HG03139 (cell line): ENCODE measurements around the gene GABRB3.

Source experiments
- ATAC-seq: cut with Tn5 transposase; IDR thresholded peaks from one replicate; pipeline ENCODE4 v1.9.1; 2021; ENCODE audit not compliant: unreplicated experiment

Gene GABRB3

GRCh38 chr15:26632500-26632899 is 140.4 kb downstream of the GABRB3 start:
- ATAC-seq = no peak

DNA sequence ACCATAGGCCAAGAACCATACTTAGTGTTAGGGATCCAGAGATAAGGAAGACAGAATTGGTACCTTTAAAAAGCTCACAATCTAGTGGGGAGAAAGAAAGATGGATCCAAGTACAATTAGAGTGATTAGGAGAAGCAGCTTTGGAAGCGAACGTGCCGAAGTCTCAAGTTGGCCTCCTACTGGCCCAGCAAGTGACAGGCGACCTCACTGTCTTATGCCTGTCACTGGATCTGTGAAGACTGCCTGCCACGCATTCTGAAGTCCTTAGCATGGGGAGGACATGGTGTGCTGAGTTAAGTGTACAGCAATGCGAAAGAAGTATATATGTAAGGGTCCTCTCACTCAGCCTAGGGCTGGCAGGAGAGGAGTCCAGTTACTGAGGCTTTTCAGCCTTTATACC is 141.0 kb downstream of the GABRB3 start:
- ATAC-seq = no peak

DNA sequence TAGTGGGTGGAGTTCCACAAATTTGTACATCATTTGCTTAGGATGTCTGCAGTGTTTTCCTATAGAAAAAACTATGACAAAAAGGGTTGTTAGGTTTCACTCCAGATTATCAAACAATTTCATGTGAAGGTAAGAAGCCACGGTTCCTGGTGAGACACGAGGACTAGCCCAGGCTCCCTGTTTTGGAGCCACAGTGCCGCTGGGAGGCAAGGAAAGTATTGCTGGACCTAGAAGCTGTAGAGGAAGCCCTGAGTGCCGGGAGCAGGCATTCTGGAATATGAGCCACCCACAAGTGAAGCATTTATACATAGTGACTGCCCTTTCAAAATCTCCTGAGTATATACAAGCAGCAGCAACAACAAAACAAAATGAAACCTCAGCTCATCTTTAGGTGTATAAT is 142.0 kb downstream of the GABRB3 start:
- no peak for ATAC-seq

GRCh38 chr15:26628879-26629529 is 143.9 kb downstream of the GABRB3 start:
- ATAC-seq = no peak

DNA sequence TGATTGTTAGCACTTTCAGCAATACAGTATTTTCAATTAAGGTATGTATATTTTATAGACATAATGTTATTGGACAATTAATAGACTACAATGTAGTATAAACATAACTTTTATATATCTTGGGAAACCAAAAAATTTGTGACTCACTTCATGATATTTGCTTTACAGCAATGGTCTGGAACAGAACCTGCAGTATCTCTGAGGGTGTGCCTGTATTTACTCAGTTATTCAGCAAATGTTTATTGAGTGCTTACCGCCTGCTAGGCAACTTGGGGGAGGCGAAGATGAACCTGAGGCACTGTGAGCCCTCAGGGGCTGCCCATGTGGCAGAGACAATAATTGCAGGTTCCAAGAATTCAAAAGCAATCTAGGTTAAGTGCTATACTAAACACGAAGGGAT is 144.8 kb downstream of the GABRB3 start:
- ATAC-seq = no peak

DNA sequence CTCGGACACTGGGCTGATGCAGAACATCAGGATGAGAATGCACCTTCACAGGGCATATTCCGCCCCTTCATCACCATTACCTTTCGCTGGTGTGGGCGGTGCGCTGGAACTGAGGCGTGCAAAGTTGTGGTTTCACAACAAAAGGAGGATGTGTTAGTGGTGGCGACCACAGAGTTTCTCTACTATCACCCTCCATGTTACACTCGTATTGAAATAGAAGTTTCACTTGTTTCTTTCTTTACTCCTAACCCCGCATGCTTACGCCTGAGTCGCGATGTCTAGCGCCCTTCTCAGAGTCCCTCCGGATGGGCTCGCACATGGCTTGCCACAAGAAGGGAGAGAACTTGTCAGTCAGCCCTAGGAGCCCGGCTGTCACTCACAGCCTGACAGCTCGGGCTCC is 148.7 kb downstream of the GABRB3 start:
- ATAC-seq = no peak

DNA sequence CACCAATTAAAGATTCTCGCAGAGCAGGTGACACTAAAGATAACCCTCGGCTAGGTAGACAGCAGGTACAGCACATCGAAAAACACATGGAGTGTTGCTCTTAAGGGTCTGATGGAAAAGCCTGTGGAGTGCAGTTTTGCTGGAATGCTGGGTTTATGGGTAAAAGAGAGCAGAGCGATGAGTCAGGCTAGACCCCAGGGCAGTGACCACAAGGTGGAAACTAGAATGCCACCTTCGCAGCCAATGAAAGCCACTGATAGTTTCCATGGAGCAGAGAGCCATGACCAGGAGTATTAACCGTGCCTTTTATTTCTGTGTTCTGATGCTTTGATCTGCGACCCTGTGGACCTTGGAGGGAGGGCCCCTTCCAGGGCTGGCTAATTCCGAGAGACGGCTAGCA is 149.8 kb downstream of the GABRB3 start:
- ATAC-seq = no peak

- no peak for ATAC-seq
These were observed 151.1 kb downstream of the GABRB3 start for GRCh38 chr15:26621816-26622215.

GRCh38 chr15:26620528-26621458 is 152.1 kb downstream of the GABRB3 start:
- no peak for ATAC-seq

- ATAC-seq = no peak
These were observed 157.0 kb downstream of the GABRB3 start for GRCh38 chr15:26615927-26616302.

- no peak for ATAC-seq
These were observed 157.5 kb downstream of the GABRB3 start for GRCh38 chr15:26615188-26615926.

- ATAC-seq = no peak
These were observed 158.1 kb downstream of the GABRB3 start for GRCh38 chr15:26614734-26615133.

DNA sequence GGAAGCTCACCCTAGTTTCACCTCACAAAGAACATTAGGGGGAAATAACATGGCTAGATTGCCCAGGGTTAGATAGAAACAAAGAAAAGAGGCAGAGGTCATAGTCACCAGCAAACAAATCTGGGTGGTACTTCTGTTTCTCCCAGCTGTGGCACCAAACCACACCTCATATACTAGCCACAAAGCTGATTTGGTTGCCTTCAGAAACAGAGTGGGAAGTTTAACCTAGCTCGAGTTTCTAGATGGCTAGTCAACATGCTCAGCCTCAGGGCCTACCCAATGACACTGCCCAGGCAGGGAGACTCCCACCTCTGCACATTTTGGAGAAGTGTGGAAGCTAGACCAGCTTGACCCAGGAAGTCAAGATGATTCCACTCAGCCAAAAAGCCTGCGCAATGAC is 174.2 kb downstream of the GABRB3 start:
- ATAC-seq = no peak

GRCh38 chr15:26595611-26596010 is 177.3 kb downstream of the GABRB3 start:
- no peak for ATAC-seq

- no peak for ATAC-seq
These were observed 182.2 kb downstream of the GABRB3 start for GRCh38 chr15:26590676-26591075.

GRCh38 chr15:26582840-26583239 is 190.0 kb downstream of the GABRB3 start:
- ATAC-seq = no peak

DNA sequence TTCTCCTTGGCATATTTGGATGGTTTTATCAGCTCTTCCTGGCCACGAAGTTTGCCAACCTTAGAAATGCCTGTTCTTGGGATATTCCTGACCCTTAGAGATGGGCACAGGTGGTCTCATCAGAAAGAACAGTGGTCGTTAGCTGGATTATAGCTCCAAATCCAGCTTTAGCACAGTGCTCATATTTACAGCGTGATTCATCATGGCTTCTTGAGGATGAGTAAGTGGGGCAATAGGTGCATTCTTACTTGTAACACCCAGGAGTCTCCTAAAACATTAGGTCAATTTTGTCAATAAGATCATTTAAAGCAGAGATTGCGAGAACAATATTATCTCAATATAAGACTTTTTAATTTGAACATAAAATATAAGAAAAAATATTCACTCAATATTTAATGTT is 191.9 kb downstream of the GABRB3 start:
- ATAC-seq = no peak

DNA sequence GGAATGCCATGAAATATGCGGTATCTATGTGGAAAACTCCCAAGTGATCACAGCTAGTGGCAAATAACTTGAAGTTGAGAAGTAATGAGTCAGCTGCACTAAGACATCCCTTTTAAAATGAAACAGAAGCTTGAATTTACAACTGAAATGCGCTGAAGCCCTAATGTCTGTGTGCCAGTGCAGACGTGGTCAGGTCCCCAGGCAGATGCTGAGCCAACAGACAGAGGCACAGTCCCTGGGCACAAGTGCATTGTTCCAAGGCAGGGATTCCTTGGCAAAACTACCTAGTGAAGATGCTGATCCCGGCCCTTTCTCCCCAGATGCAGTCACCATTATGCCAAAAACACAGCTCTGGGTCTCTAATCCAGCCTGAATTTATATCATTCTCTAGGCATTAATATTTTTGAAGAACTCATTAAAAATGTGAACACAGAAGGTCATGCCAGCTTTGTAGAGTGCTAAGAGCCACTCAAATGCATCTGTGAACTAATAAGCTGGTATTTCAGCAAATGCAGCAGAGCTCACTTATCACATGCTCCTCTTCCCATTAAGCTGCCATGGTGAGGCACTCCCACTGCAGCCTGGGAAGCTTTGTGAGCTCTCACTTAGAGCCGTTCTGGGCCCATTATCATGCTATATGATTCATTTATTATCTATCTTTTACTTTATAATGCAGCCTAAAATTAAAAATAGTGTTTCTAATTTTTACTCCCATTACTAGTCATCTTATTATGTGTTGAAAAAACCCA is 200.1 kb downstream of the GABRB3 start:
- ATAC-seq = no peak

DNA sequence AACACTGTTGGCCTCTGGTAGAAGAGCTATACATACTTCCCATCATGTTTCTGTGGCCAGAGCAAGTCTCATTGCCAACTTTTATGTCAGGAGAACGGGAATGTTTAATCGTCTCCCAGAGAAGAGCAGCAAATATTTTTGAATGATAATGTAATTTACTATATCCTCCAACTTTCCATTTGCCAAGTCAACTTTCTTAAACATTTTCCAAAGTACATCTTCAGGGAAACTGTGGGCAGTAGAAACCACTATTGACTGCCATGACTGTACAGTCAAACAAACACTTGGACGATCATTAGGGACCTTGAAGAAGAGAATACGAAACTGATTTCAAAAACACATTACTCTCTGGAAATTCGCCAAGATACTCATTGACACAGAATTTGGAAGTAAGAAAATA is 201.5 kb downstream of the GABRB3 start:
- no peak for ATAC-seq

DNA sequence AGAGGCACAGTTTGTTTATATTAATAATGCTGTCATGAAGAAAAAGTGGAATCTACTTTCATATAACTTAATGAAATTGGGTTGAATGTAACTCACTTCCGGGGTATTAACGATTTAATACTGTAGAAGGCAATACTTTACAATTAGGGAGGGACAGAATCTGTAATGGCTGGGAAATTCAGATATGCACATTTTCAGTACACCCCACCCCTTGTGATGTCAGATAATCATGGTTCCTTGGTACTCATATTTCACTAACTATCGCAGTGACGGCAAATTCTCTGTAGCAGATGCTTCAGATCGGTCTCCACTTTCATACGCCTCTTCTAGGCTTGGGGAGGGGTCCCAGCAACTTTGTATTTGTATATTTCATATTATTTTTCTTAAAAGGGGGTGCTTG is 207.3 kb downstream of the GABRB3 start:
- ATAC-seq = no peak

DNA sequence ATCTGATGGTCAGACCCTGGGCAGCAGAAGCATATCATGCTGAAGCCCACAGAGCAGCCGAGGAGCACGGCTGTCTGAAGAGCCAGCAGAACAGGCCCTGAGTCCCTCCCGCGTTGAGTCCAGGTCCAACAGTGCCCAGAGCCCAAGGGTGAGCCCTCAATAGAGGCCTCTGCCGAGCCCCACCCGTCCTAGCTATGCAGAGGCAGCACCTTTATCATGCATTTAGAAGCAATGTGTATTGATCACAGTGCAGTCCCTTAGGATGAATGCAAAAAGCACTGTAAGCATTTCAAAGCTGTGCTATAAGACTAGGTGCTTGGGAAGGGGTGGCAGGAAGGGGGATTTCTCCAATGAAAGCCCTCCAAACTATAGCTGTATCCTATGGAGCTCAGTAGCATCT is 208.5 kb downstream of the GABRB3 start:
- ATAC-seq = no peak
